Heart left ventricle (tissue), 16 donors: Measurements from ENCODE around the gene SGIP1. TPM values are rescaled to one million over a fixed set of nuclear protein-coding genes. Genes with fewer than 3 reads are reported as not detected.
A peak's percentile ranks its signal among the peaks of the same experiment; 100 is the strongest.

ENCODE experiments used
- ATAC-seq, 4 donors: fragments of 200-7000 bp; cut with Tn5 transposase; one replicate each; pipeline ENCODE4 v1.9.1; 2020 to 2022; ENCODE audit warnings: moderate library complexity in 4 of 4, mild to moderate bottlenecking in 3 of 4, moderate number of reproducible peaks in 1 of 4
- DNase-seq, 5 donors: peaks; one replicate each; pipeline ENCODE4 v3.0.0-alpha.2; 2020
- H3K27ac ChIP-seq, 12 donors: fragments of 200-600 bp; sonication (generic) in 4 of 12; one replicate each; pipeline versions ENCODE4 v1.5.0 to v1.8.0; 2016 to 2022; ENCODE audit warnings: mild to moderate bottlenecking in 2 of 12
- H3K27me3 ChIP-seq, 9 donors: fragments of 200-600 bp; sonication (generic) in 2 of 9; one replicate each; pipeline versions ENCODE4 v1.5.1 to v1.8.0; 2016 to 2022; ENCODE audit warnings: mild to moderate bottlenecking in 3 of 9
- H3K36me3 ChIP-seq, 9 donors: fragments of 200-600 bp; sonication (generic) in 2 of 9; one replicate each; pipeline versions ENCODE4 v1.5.0 to v1.8.0; 2018 to 2022; ENCODE audit warnings: mild to moderate bottlenecking in 2 of 9
- H3K4me1 ChIP-seq, 12 donors: fragments of 200-600 bp; sonication (generic) in 4 of 12; one replicate each; pipeline versions ENCODE4 v1.5.0 to v1.8.0; 2016 to 2022; ENCODE audit warnings: mild to moderate bottlenecking in 3 of 12
- H3K4me3 ChIP-seq, 12 donors: fragments of 200-600 bp; sonication (generic) in 4 of 12; one replicate each; pipeline versions ENCODE4 v1.5.0 to v1.8.0; 2017 to 2022; ENCODE audit warnings: mild to moderate bottlenecking in 9 of 12, moderate library complexity in 4 of 12
- H3K9me3 ChIP-seq, 12 donors: fragments of 200-600 bp; sonication (generic) in 4 of 12; one replicate each; pipeline versions ENCODE4 v1.5.0 to v1.8.0; 2016 to 2022; ENCODE audit warnings: mild to moderate bottlenecking in 1 of 12
- POLR2A ChIP-seq, 2 donors: fragments of 450-650 bp; IDR thresholded peaks; one replicate each; pipeline ENCODE4 v1.6.1; 2017; ENCODE audit warnings: antibody characterized with exemption in 2 of 2, mild to moderate bottlenecking in 2 of 2, moderate library complexity in 2 of 2
- WGBS, 4 donors: extraction: QIAGEN DNeasy Blood & Tissue Kit in 2 of 4; methylation state at CpG; one replicate each; pipeline versions ENCODE4 v1.1.5 to v1.1.7; 2013 to 2018; 5-methylcytosine and 5-hydroxymethylcytosine counted together
- intact Hi-C, 10 donors: fragments of 100-400 bp; cut with DNase I; formaldehyde crosslinking; loops; one replicate each; pipeline versions ENCODE4 v1.11.1 to v1.14.2; 2022
- polyA plus RNA-seq, 2 donors: library from polyadenylated mRNA; stranded (reverse); fragments of 200-250 nt; gene quantifications; one replicate each; pipeline ENCODE4 v1.2.3, GENCODE V29; 2013
- total RNA-seq, 9 donors: library from RNA; depleted of rRNA in 2 of 9; stranded (reverse); fragments of >200 nt in 2 of 9; fragmentation: NEBNext Ultra II Directional in 3 of 9; extraction: Animal tissue kit (Norgen Biotek cat#: 25700) in 3 of 9; gene quantifications; one replicate each; pipeline versions ENCODE4 v1.1.0 to v1.2.4, GENCODE V29; 2016 to 2023
- TF ChIP-seq, protein P1 (sequence below), 12 donors: fragments of 200-600 bp; sonication (generic) in 4 of 12; IDR thresholded peaks; one replicate each; pipeline versions ENCODE4 v1.5.0 to v1.8.0; 2018 to 2022; ENCODE audit warnings: antibody characterized with exemption in 12 of 12, mild to moderate bottlenecking in 5 of 12
- donor health status: ischemic (EF 13 %, LVEDD 7.1; RV severe dilation, severe dysfunction).
- donor health status: healthy with polysubstance abuse.
- donor health status: DM: no; HTN: yes; CAD: no.
- donor health status: DM: no; HTN: no; CAD: no.
- donor health status: ischemic (EF 25% LVEDD 6.9; RV normal size, moderate dysfunction).
- donor health status: ischemic (EF 25% LVEDD 5.7; RV mildly dilated, moderate dysfunction).
- donor health status: healthy.
- donor health status: DM: yes; HTN: yes; CAD: no.
- donor health status: ischemic (EF 35%, LVEDD 5.7; RV mildly dilated, moderate dysfunction).
- donor health status: nonischemic (EF 11% LVEDD 7.7; RV severe dilation, severe dysfunction).
- donor health status: DM: yes; HTN: yes; CAD: no.
- donor health status: PGD.
- donor health status: ischemic (EF 29% LVEDD 5.4; RV normal size, mild dysfunction).
- donor health status: nonischemic (EF 23%, LVEDD 6.1; RV moderate dilation, normal function).

SGIP1 gene
- total and polyA plus RNA-seq, 11 donors = 2.1 to 17.3 (median 5.0) TPM

DNA sequence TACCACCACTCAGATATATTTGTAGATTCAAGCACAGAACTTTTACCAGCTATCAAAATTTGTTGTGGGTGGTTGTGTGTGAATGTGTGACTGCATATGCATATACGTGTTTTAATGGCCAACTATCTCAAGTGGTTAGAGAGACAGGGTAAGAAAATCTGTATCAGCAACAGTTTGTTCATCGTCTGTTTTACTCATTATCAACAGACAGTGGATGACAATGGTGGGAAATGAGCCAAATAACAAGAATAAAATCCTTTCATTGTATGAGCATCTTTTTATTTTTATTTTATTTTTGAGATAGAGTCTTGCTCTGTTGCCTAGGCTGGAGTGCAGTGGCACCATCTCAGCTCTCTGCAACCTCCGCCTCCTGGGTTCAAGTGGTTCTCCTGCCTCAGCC is 195.6 kb downstream of the SGIP1 start:
- intact Hi-C loops = loop anchor here in 9 of 10 donors (1.0 to 10.0 kb wide), 8 partner anchors 23 to 477 kb away; partner anchors contain the start of genes DYNLT5 (in 1 of the 9) and SGIP1 (in 1 of the 9)
- H3K9me3 ChIP-seq = no peaks in the 10 kb centered on the region
- H3K4me3 ChIP-seq = no peak overlapping the region
- H3K4me1 ChIP-seq = peaks cover 0 to 33% (median 2%) of the 10 kb centered on the region in 12 donors
- peaks cover 0 to 16% (median 0%) of the 10 kb centered on the region in 9 donors for H3K36me3 ChIP-seq
- no peak for DNase-seq
- TF ChIP-seq, protein P1, sequence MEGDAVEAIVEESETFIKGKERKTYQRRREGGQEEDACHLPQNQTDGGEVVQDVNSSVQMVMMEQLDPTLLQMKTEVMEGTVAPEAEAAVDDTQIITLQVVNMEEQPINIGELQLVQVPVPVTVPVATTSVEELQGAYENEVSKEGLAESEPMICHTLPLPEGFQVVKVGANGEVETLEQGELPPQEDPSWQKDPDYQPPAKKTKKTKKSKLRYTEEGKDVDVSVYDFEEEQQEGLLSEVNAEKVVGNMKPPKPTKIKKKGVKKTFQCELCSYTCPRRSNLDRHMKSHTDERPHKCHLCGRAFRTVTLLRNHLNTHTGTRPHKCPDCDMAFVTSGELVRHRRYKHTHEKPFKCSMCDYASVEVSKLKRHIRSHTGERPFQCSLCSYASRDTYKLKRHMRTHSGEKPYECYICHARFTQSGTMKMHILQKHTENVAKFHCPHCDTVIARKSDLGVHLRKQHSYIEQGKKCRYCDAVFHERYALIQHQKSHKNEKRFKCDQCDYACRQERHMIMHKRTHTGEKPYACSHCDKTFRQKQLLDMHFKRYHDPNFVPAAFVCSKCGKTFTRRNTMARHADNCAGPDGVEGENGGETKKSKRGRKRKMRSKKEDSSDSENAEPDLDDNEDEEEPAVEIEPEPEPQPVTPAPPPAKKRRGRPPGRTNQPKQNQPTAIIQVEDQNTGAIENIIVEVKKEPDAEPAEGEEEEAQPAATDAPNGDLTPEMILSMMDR (IDR thresholded peaks at IDR 0.05) = no peak
- TF ChIP-seq POLR2A (IDR thresholded peaks at IDR 0.05) = no peak
- H3K27me3 ChIP-seq = no peaks in the 10 kb centered on the region
- peak overlapping the region in 5 of 12 donors; percentile 9 to 26 (median 12) for H3K27ac ChIP-seq
- peak in 1 of 4 donors; percentile 54 for ATAC-seq
- WGBS, 4 donors = 48 to 56% (median 54%) methylated on average over 3 of the region's 3 CpGs

DNA sequence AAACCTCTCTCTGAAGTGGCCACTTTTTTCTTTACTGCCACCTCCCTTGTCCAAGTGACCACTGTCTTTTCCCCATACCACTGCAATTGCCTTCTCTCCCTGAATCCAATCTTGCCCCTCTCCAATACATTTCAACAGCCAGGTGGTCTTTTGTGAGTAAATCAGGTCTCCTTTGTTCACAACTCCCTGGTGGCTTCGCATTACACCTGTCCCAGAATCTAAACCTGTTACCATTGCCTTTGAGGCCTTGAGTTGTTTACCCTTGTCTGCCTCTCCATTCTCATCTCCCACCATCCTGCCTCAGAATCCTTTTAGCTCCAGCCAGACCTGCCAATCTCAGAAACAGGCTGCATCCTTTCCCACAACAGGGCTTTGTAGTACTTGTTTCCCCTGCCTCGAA is 196.5 kb downstream of the SGIP1 start:
- TF ChIP-seq, protein P1 (IDR thresholded peaks at IDR 0.05) = no peak
- TF ChIP-seq POLR2A (IDR thresholded peaks at IDR 0.05) = no peak
- DNase-seq (no peak), ATAC-seq (no peak)
- intact Hi-C loops = loop anchor here in 2 of 10 donors (5.0 to 10.0 kb wide), 2 partner anchors 266 to 478 kb away; no protein-coding TSS in a partner anchor
- H3K36me3 ChIP-seq = peaks cover 0 to 16% (median 0%) of the 10 kb centered on the region in 9 donors
- no peaks in the 10 kb centered on the region for H3K27me3 ChIP-seq
- H3K4me3 ChIP-seq = no peak overlapping the region
- WGBS, 4 donors = 77 to 83% (median 81%) methylated on average over 2 of the region's 2 CpGs
- H3K9me3 ChIP-seq = no peaks in the 10 kb centered on the region
- no peak overlapping the region for H3K27ac ChIP-seq
- H3K4me1 ChIP-seq = peaks cover 0 to 33% (median 2%) of the 10 kb centered on the region in 12 donors

DNA sequence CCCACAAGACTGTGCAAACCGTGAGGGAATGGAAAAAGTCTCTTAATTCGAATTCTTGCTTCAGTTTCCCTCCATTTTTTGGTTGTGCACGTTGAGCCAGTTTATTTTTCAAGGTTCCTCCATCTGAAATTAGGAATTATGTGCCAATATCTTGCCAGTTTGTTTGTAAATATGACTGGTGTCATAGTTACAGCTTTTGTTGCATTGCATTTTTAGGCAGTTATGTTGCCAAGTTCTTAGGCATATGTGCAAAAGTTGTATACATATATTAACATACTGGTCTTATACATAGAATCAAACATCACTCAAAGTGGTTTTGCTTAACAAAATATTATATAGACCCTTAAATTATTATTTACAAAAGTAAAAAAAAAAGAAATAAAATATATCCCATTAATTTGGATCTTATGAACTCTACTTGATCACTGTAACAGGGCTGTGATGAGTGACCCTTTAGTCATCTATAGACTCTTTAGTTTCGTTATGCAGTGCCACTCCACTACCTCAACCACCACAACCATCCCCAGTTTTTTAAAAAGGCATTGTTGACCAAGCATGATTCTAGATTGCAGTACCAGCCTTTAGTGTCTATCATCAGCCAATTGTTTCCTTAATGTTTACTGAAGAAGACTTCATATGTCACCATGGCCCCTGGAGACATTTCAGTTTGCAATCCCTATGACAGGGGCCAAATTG is 197.4 kb downstream of the SGIP1 start:
- Histone ChIP-seq H3K9me3 (no peaks in the 10 kb centered on the region), H3K36me3 (peaks cover 0 to 16% (median 0%) of the 10 kb centered on the region in 9 donors), H3K4me1 (peaks cover 0 to 26% (median 0%) of the 10 kb centered on the region in 12 donors), H3K4me3 (no peak overlapping the region), H3K27me3 (no peaks in the 10 kb centered on the region), H3K27ac (no peak overlapping the region)
- TF ChIP-seq POLR2A (IDR thresholded peaks at IDR 0.05) = no peak
- TF ChIP-seq, protein P1 (IDR thresholded peaks at IDR 0.05) = no peak
- intact Hi-C loops = loop anchor here in 2 of 10 donors (5.0 to 10.0 kb wide), 2 partner anchors 267 to 479 kb away; no protein-coding TSS in a partner anchor
- WGBS, 4 donors = 89 to 92% (median 92%) methylated on average over 4 of the region's 4 CpGs
- DNase-seq (no peak), ATAC-seq (no peak)

DNA sequence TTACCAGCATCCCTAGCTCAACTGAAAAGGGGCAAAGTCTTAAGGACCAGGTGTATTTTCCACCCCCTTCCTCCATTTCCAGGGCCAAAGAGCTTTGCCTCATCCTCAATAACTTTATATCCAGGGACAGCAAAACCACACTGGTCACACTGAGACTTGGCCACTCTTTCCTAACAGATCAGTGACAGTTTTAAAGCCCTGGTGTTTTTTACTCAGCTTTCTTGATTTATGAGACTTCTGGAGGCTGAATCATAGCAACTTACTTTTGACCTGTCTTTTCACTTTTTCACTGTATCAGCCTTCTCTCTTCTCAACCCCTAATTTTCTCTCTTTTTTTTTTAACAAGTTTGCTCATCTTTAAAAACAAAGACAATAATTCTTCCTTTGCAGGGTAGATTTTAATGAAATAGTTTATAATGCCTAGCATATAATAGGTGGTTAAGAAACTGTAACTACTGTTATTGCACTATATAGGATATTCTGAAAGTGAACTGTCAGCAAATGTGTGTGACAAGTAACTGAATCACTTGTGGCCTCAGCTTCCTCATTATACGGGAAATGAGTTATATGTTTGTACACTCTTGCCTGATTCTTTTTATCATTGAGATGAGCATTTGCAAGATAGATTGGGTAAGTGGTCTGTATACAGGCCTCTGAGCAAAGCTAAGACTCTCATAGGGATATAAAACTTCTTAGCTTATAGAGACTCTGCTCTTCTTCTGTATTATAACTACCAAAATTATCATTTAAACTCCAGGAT is 198.6 kb downstream of the SGIP1 start:
- no peak for DNase-seq
- Histone ChIP-seq H3K36me3 (peaks cover 0 to 16% (median 0%) of the 10 kb centered on the region in 9 donors), H3K27ac (peak overlapping the region in 1 of 12 donors; percentile 71), H3K9me3 (no peaks in the 10 kb centered on the region), H3K27me3 (no peaks in the 10 kb centered on the region), H3K4me3 (no peak overlapping the region), H3K4me1 (peaks cover 0 to 25% (median 0%) of the 10 kb centered on the region in 12 donors)
- WGBS, 4 donors = 0 to 67% (median 1%) methylated on average over 1 of the region's 1 CpG
- intact Hi-C loops = loop anchor here in 2 of 10 donors (5.0 to 10.0 kb wide), 2 partner anchors 268 to 480 kb away; no protein-coding TSS in a partner anchor
- no peak for TF ChIP-seq POLR2A (IDR thresholded peaks at IDR 0.05)
- TF ChIP-seq, protein P1 (IDR thresholded peaks at IDR 0.05) = no peak
- peak in 1 of 4 donors; percentile 27 for ATAC-seq
